Measurements from ENCODE around the gene RBM6. TPM values are rescaled to one million over a fixed set of nuclear protein-coding genes. Genes with fewer than 3 reads are reported as not detected.

RBM6 gene
- total and polyA plus RNA-seq, 9 of the 15 experiments (the other 6 are each of a cell fraction or from before 2014, with no cell fraction given) = 19.9 to 82.2 (median 57.8) TPM

DNA sequence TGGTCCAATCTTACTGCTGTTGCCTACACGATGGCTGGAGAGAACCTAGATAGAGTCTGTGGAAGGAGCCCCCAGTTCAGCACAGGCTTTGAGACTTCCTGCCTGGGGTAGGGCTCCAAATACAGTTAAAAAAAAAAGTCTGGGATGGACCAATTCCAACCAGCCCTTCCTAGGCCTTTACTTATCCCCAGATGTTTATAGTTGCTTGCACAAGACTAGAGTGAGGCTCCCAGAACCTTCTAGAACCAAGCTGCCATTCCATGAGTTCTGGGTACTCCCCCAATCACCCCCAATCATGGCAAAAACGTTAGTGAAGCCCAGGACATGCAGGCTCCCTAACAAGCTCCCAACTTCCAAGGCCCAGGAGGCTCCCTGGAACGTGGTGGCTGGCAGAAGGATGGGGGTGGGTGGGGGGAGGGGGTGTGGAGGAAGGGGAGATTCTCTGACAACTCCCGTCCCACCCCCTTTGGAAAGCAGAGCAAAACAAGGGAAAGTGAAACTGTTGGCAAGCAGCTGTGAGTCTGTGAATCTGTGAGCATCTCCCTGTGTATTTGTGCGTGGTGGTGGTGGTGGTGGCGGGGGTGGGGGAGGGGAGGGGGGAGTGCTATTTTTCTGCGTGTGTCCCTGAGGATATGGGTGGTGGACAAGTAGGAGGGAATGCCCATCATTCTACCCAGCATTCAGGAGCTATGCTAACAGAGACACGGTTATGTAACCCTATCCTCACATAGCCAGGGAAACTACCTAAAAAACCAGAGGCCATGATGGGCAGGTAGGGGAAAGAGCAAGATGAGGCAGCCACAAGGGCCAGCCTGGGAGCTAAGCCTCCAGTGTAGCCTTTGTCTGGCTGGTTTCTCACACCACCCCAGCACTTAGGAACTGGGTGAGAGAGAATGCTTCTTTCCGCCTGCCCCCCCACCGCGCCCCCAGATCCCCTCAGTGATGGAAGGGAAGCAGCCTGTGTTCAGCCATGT is 38.3 kb upstream of the RBM6 start:
- no peak for TF ChIP-seq MTA1 (IDR thresholded peaks at IDR 0.05; ENCODE audit: borderline replicate concordance)
- TF ChIP-seq, protein P1, sequence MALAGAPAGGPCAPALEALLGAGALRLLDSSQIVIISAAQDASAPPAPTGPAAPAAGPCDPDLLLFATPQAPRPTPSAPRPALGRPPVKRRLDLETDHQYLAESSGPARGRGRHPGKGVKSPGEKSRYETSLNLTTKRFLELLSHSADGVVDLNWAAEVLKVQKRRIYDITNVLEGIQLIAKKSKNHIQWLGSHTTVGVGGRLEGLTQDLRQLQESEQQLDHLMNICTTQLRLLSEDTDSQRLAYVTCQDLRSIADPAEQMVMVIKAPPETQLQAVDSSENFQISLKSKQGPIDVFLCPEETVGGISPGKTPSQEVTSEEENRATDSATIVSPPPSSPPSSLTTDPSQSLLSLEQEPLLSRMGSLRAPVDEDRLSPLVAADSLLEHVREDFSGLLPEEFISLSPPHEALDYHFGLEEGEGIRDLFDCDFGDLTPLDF (CRISPR knock-in tag; IDR thresholded peaks at IDR 0.05) = no peak
- TF ChIP-seq, protein P2, sequence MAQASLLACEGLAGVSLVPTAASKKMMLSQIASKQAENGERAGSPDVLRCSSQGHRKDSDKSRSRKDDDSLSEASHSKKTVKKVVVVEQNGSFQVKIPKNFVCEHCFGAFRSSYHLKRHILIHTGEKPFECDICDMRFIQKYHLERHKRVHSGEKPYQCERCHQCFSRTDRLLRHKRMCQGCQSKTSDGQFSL (CRISPR knock-in tag; IDR thresholded peaks at IDR 0.05) = 0 out of 2 replicates have a peak, but pooled peaks have one; percentile 24
- TF ChIP-seq, protein P2 (tag; IDR thresholded peaks at IDR 0.05) = no peak
- H2AFZ ChIP-seq (ENCODE audit: low read depth, low read length) = no peak overlapping the region
- no TSS peak for BruUV-seq (replicated peaks)
- H3K4me1 ChIP-seq (replicated peaks in 1 of 2; ENCODE audit: control insufficient read depth in 2 of 2, insufficient read depth in 2 of 2, low read length in 2 of 2) = peaks cover 24 to 56% of the 10 kb centered on the region in 2 experiments
- in situ Hi-C loops (cut with MboI) (no loop called here), intact Hi-C loops (cut with micrococcal nuclease) (loop anchor here (10.0 kb wide), 1 partner anchor 347 kb away; the partner anchor contains the start of gene BSN)
- peak overlapping the region; percentile 13; the same call in 2 of the 3 replicates for H3K27ac ChIP-seq (ENCODE audit: extremely low read depth, low read depth, low read length)
- H3K9me1 ChIP-seq (ENCODE audit: control insufficient read depth, insufficient read depth, low read length) = no peaks in the 10 kb centered on the region
- FAIRE-seq (no peak), DNase-seq (ENCODE audit: extremely low read depth in 1 of 4, low spot score in 3 of 4) (no peak), ATAC-seq (no peak)
- no peaks in the 10 kb centered on the region for H4K20me1 ChIP-seq (replicated peaks; ENCODE audit: control insufficient read depth, insufficient read depth, low read length)
- no peaks in the 10 kb centered on the region for H3K9me3 ChIP-seq (replicated peaks; ENCODE audit: control insufficient read depth, insufficient read depth, low read depth, low read length)
- H3K79me2 ChIP-seq (ENCODE audit: control insufficient read depth, insufficient read depth, low read length) = peaks cover 27% of the 10 kb centered on the region
- no peak overlapping the region for H3K4me3 ChIP-seq
- peak overlapping the region; percentile 43 for H3K4me2 ChIP-seq (ENCODE audit: insufficient read depth, low read length)
- WGBS (ENCODE audit: insufficient coverage, low coverage, missing lambda C conversion rate) = 69% methylated on average over 5 of the region's 11 CpGs
- peak overlapping the region in 1 of 2 experiments; percentile 92; a peak in 1 of 4 replicates for H3K9ac ChIP-seq (ENCODE audit: insufficient read depth in 1 of 2, low read depth in 2 of 2, low read length in 2 of 2)
- H3K27me3 ChIP-seq (ENCODE audit: control insufficient read depth in 2 of 2, insufficient read depth in 2 of 2, low read length in 2 of 2) = no peaks in the 10 kb centered on the region
- ChIA-PET CTCF (ENCODE audit: low intra/inter-chr PET ratio) (no interaction called here), POLR2A (interaction anchor here (0.5 to 1.4 kb wide), 7 partner anchors 13 to 466 kb away, joined by 3 to 5 read pairs (median 3); no protein-coding TSS in a partner anchor)
- peaks cover 2% of the 10 kb centered on the region; the same call in 1 of the 3 replicates for H3K36me3 ChIP-seq (ENCODE audit: control insufficient read depth, insufficient read depth, low read length)
